ENCODE measurements around the gene BTBD19.

Gene BTBD19

DNA sequence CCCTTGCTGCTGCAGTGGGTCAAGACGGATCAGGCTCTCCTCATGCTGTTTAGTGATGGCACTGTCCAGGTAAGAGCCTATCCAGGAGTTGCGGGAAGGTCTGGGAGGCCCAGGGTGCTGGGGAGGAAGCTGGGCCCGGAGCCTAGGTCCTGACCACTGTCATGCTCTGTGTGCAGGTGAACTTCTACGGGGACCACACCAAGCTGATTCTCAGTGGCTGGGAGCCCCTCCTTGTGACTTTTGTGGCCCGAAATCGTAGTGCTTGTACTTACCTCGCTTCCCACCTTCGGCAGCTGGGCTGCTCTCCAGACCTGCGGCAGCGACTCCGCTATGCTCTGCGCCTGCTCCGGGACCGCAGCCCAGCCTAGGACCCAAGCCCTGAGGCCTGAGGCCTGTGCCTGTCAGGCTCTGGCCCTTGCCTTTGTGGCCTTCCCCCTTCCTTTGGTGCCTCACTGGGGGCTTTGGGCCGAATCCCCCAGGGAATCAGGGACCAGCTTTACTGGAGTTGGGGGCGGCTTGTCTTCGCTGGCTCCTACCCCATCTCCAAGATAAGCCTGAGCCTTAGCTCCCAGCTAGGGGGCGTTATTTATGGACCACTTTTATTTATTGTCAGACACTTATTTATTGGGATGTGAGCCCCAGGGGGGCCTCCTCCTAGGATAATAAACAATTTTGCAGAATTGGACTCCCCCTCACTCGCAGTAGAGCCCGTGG is 2.9 kb upstream of the BTBD19 start:
- Histone ChIP-seq H2BK12ac (ENCODE audit: low read length in 2 of 2) (peak overlapping the region in 1 of 2 experiments; percentile 81), H3K18ac (ENCODE audit: low read depth in 1 of 2, low read length in 2 of 2) (peak overlapping the region; percentile 12 to 95), H3K79me1 (replicated peaks; ENCODE audit: low read length, poor library complexity, severe bottlenecking) (peaks cover 7% of the 10 kb centered on the region), H3K9ac (ENCODE audit: low read length) (peak overlapping the region; percentile 97), H3K4me1 (ENCODE audit: control insufficient read depth, insufficient read depth, low read depth, low read length) (peaks cover 82% of the 10 kb centered on the region), H2AFZ (ENCODE audit: low read depth, low read length) (no peak overlapping the region), H4K91ac (ENCODE audit: low read length) (peak overlapping the region; percentile 94), H3K4me3 (ENCODE audit: insufficient read depth in 1 of 2, low read depth in 1 of 2, low read length in 2 of 2) (no peak overlapping the region), H2BK120ac (ENCODE audit: low read depth, low read length) (no peak overlapping the region), H4K8ac (ENCODE audit: low read length) (peak overlapping the region; percentile 61), H2BK15ac (ENCODE audit: low read depth, poor library complexity, severe bottlenecking) (no peak overlapping the region), H3K36me3 (ENCODE audit: control insufficient read depth in 1 of 2, insufficient read depth in 2 of 2, low read depth in 1 of 2, low read length in 2 of 2) (peaks cover 53 to 54% of the 10 kb centered on the region in 2 experiments), H3K27ac (ENCODE audit: low read length, poor library complexity, severe bottlenecking) (no peak overlapping the region), H3K23ac (ENCODE audit: low read length in 2 of 2) (no peak overlapping the region), H3K27me3 (ENCODE audit: control insufficient read depth in 1 of 2, insufficient read depth in 1 of 2, low read length in 2 of 2) (no peaks in the 10 kb centered on the region), H3K4ac (ENCODE audit: low read depth in 1 of 2, low read length in 2 of 2) (peak overlapping the region in 1 of 2 experiments; percentile 58), H2BK5ac (ENCODE audit: low read depth, low read length, poor library complexity, severe bottlenecking) (no peak overlapping the region), H2AK5ac (ENCODE audit: low read length, severe bottlenecking) (peak overlapping the region; percentile 44), H3K9me3 (ENCODE audit: control insufficient read depth, low read length) (no peaks in the 10 kb centered on the region), H3K14ac (ENCODE audit: low read length in 2 of 2) (no peak overlapping the region), H3K4me2 (ENCODE audit: low read length, poor library complexity, severe bottlenecking) (no peak overlapping the region)
- 96% methylated on average over 17 of the region's 20 CpGs for WGBS
- DNase-seq, result no peak

DNA sequence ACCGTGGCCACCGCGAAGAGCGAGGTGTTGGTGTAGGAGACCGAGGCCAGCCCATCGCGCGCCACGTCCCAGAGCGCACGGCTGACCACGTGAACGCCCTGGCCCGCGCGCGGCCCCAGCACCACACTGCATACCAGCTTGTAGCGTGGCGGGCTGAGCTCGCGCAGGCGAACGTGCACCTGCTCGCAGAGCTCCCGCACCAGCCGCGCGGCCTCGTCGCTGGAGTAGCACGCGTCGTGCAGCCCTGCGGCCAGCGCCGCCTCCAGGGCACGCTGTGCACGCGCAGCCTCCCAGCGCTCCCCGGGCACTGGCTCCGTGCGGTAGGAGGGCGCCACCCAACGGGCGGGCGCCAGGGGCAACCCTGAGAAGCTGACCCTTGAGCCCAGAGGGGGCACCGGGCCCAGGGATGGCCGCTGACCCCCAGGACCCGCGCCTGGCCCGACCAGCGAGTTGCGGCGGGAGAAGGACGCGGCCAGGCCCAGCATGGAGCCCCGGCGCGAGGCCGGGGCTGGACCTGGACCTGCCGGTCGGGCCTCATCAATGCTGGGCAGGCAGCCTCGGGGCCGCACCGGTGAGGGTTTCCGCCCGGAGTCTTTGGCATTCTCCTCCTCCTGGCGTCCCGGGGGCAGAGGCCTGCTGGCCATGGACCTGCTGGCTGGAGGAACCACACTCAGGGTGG is 2.2 kb upstream of the BTBD19 start:
- WGBS, result 96% methylated on average over 67 of the region's 70 CpGs
- H3K4me1 ChIP-seq (ENCODE audit: control insufficient read depth, insufficient read depth, low read depth, low read length), result peaks cover 86% of the 10 kb centered on the region
- peak overlapping the region; percentile 70 for H2AK5ac ChIP-seq (ENCODE audit: low read length, severe bottlenecking)
- no peaks in the 10 kb centered on the region for H3K9me3 ChIP-seq (ENCODE audit: control insufficient read depth, low read length)
- H2AFZ ChIP-seq (ENCODE audit: low read depth, low read length), result no peak overlapping the region
- H3K36me3 ChIP-seq (ENCODE audit: control insufficient read depth in 1 of 2, insufficient read depth in 2 of 2, low read depth in 1 of 2, low read length in 2 of 2), result peaks cover 53 to 57% of the 10 kb centered on the region in 2 experiments
- H3K4me2 ChIP-seq (ENCODE audit: low read length, poor library complexity, severe bottlenecking), result no peak overlapping the region
- no peak overlapping the region for H3K23ac ChIP-seq (ENCODE audit: low read length in 2 of 2)
- no peak overlapping the region for H2BK5ac ChIP-seq (ENCODE audit: low read depth, low read length, poor library complexity, severe bottlenecking)
- peak overlapping the region; percentile 85 to 95 for H3K18ac ChIP-seq (ENCODE audit: low read depth in 1 of 2, low read length in 2 of 2)
- peak overlapping the region; percentile 80 to 97 for H3K4ac ChIP-seq (ENCODE audit: low read depth in 1 of 2, low read length in 2 of 2)
- H2BK120ac ChIP-seq (ENCODE audit: low read depth, low read length), result peak overlapping the region; percentile 84
- peak overlapping the region in 1 of 2 experiments; percentile 47 for H3K4me3 ChIP-seq (ENCODE audit: insufficient read depth in 1 of 2, low read depth in 1 of 2, low read length in 2 of 2)
- H3K14ac ChIP-seq (ENCODE audit: low read length in 2 of 2), result peak overlapping the region in 1 of 2 experiments; percentile 22
- peak overlapping the region; percentile 97 for H3K9ac ChIP-seq (ENCODE audit: low read length)
- no peak for DNase-seq
- peak overlapping the region; percentile 97 for H4K91ac ChIP-seq (ENCODE audit: low read length)
- no peaks in the 10 kb centered on the region for H3K27me3 ChIP-seq (ENCODE audit: control insufficient read depth in 1 of 2, insufficient read depth in 1 of 2, low read length in 2 of 2)
- peak overlapping the region; percentile 33 to 69 for H2BK12ac ChIP-seq (ENCODE audit: low read length in 2 of 2)
- H4K8ac ChIP-seq (ENCODE audit: low read length), result peak overlapping the region; percentile 89
- peaks cover 7% of the 10 kb centered on the region for H3K79me1 ChIP-seq (replicated peaks; ENCODE audit: low read length, poor library complexity, severe bottlenecking)
- H3K27ac ChIP-seq (ENCODE audit: low read length, poor library complexity, severe bottlenecking), result peak overlapping the region; percentile 100
- peak overlapping the region; percentile 58 for H2BK15ac ChIP-seq (ENCODE audit: low read depth, poor library complexity, severe bottlenecking)

- Histone ChIP-seq H3K4me1 (ENCODE audit: control insufficient read depth, insufficient read depth, low read depth, low read length) (peaks cover 85% of the 10 kb centered on the region), H2BK15ac (ENCODE audit: low read depth, poor library complexity, severe bottlenecking) (peak within 1 kb of the TSS; percentile 73), H3K27ac (ENCODE audit: low read length, poor library complexity, severe bottlenecking) (peak within 1 kb of the TSS; percentile 100), H2AFZ (ENCODE audit: low read depth, low read length) (no peak within 1 kb of the TSS), H3K4ac (ENCODE audit: low read depth in 1 of 2, low read length in 2 of 2) (peak within 1 kb of the TSS; percentile 97 to 99), H2BK120ac (ENCODE audit: low read depth, low read length) (peak within 1 kb of the TSS; percentile 100), H3K27me3 (ENCODE audit: control insufficient read depth in 1 of 2, insufficient read depth in 1 of 2, low read length in 2 of 2) (no peaks in the 10 kb centered on the region), H3K9me3 (ENCODE audit: control insufficient read depth, low read length) (no peaks in the 10 kb centered on the region), H3K4me3 (ENCODE audit: insufficient read depth in 1 of 2, low read depth in 1 of 2, low read length in 2 of 2) (peak within 1 kb of the TSS in 1 of 2 experiments; percentile 75), H2BK5ac (ENCODE audit: low read depth, low read length, poor library complexity, severe bottlenecking) (peak within 1 kb of the TSS; percentile 99), H3K18ac (ENCODE audit: low read depth in 1 of 2, low read length in 2 of 2) (peak within 1 kb of the TSS; percentile 99 to 100), H3K4me2 (ENCODE audit: low read length, poor library complexity, severe bottlenecking) (peak within 1 kb of the TSS; percentile 17), H4K8ac (ENCODE audit: low read length) (peak within 1 kb of the TSS; percentile 89), H3K14ac (ENCODE audit: low read length in 2 of 2) (peak within 1 kb of the TSS in 1 of 2 experiments; percentile 85), H3K79me1 (replicated peaks; ENCODE audit: low read length, poor library complexity, severe bottlenecking) (peaks cover 7% of the 10 kb centered on the region), H2AK5ac (ENCODE audit: low read length, severe bottlenecking) (peak within 1 kb of the TSS; percentile 100), H3K23ac (ENCODE audit: low read length in 2 of 2) (peak within 1 kb of the TSS in 1 of 2 experiments; percentile 75), H4K91ac (ENCODE audit: low read length) (peak within 1 kb of the TSS; percentile 100), H3K9ac (ENCODE audit: low read length) (peak within 1 kb of the TSS; percentile 97), H3K36me3 (ENCODE audit: control insufficient read depth in 1 of 2, insufficient read depth in 2 of 2, low read depth in 1 of 2, low read length in 2 of 2) (peaks cover 53 to 55% of the 10 kb centered on the region in 2 experiments), H2BK12ac (ENCODE audit: low read length in 2 of 2) (peak within 1 kb of the TSS; percentile 33 to 97)
- WGBS, result 72% methylated on average over 6 of the region's 7 CpGs
- DNase-seq, result no peak
Observed at GRCh38 chr1:44806704-44807363, 1.5 kb upstream of the BTBD19 start, which contains the start of gene DYNLT4. DYNLT4 (minus strand) TSS chr1:44807351; CDS start chr1:44806668, 683 bp downstream.

Measured in mesenchymal stem cell (in vitro differentiated cells and primary cell).